NCI-H2081 (cell line): ENCODE data around the gene SLC35A4.

Source experiments
- DNase-seq, 2 experiments: peaks; one replicate each; lab custom pipeline; 2025; lab: John Stamatoyannopoulos, UW

The SLC35A4 gene

GRCh38 chr5:140564196-140565023, at the start of gene SLC35A4, which contains the start of gene APBB3:
Gene SLC35A4 (plus strand): TSS chr5:140564828. CDS start chr5:140567170, 2,342 bp downstream.
Gene APBB3 (minus strand): TSS chr5:140564598. CDS start chr5:140564245, 353 bp downstream.
- DNase-seq, result peak; percentile 94 to 95

- DNase-seq, result no peak
Observed at GRCh38 chr5:140524003-140524402, 40.6 kb upstream of the SLC35A4 start.

- DNase-seq, result no peak
Observed at GRCh38 chr5:140540227-140540626, 24.4 kb upstream of the SLC35A4 start.

GRCh38 chr5:140542972-140543371, 21.7 kb upstream of the SLC35A4 start:
- DNase-seq, result no peak

- no peak for DNase-seq
Observed at GRCh38 chr5:140544986-140545385, 19.6 kb upstream of the SLC35A4 start.

- no peak for DNase-seq
Observed at GRCh38 chr5:140545606-140546005, 19.0 kb upstream of the SLC35A4 start.

- DNase-seq, result no peak
Observed at GRCh38 chr5:140546851-140547507, 17.6 kb upstream of the SLC35A4 start.

- DNase-seq, result peak; percentile 78 to 83
Observed at GRCh38 chr5:140547508-140548299, 16.9 kb upstream of the SLC35A4 start, which contains the start of gene EIF4EBP3. Gene EIF4EBP3 (plus strand): TSS chr5:140547662. CDS start chr5:140547738, 76 bp downstream.

- DNase-seq, result no peak
Observed at GRCh38 chr5:140548300-140548688, 16.3 kb upstream of the SLC35A4 start.

- DNase-seq, result no peak
Observed at GRCh38 chr5:140548791-140549190, 15.8 kb upstream of the SLC35A4 start.

- DNase-seq, result no peak
Observed at GRCh38 chr5:140549237-140550144, 15.1 kb upstream of the SLC35A4 start.

- DNase-seq, result no peak
Observed at GRCh38 chr5:140550147-140551079, 14.2 kb upstream of the SLC35A4 start.

GRCh38 chr5:140551872-140552271, 12.8 kb upstream of the SLC35A4 start:
- no peak for DNase-seq

GRCh38 chr5:140553657-140554056, 11.0 kb upstream of the SLC35A4 start:
- no peak for DNase-seq

- DNase-seq, result no peak
Observed at GRCh38 chr5:140554454-140554853, 10.2 kb upstream of the SLC35A4 start.

GRCh38 chr5:140555747-140556312, 8.8 kb upstream of the SLC35A4 start:
- no peak for DNase-seq

- no peak for DNase-seq
Observed at GRCh38 chr5:140556438-140556837, 8.2 kb upstream of the SLC35A4 start.

- DNase-seq, result peak; percentile 83 to 88
Observed at GRCh38 chr5:140557136-140557805, 7.4 kb upstream of the SLC35A4 start, which contains the start of gene SRA1. Gene SRA1 (minus strand): TSS chr5:140557473. CDS start chr5:140557452, 21 bp downstream.

GRCh38 chr5:140557965-140558364, 6.7 kb upstream of the SLC35A4 start:
- no peak for DNase-seq
